ENCODE data around the gene NIT1. TPM values are rescaled to one million over a fixed set of nuclear protein-coding genes. Genes with fewer than 3 reads are reported as not detected.
A peak's percentile ranks its signal among the peaks of the same experiment; 100 is the strongest.

NIT1 gene
- total RNA-seq, 1 experiment from 2014 or later = 47.2 TPM

GRCh38 chr1:161159087-161159912 is 41.4 kb downstream of the NIT1 start, which contains the start of gene USP21 (continued):
- TF ChIP-seq ZBTB43 (CRISPR knock-in tag; IDR thresholded peaks at IDR 0.05) = no peak
- no peak for TF ChIP-seq ZNF396 (CRISPR knock-in tag; IDR thresholded peaks at IDR 0.05; ENCODE audit: borderline replicate concordance)
- TF ChIP-seq ERG (CRISPR knock-in tag; IDR thresholded peaks at IDR 0.05) = 0 out of 2 replicates have a peak, but pooled peaks have one; percentile 59
- no peak for TF ChIP-seq NR3C1 (CRISPR knock-in tag; conservative IDR thresholded peaks at IDR 0.05; ENCODE audit: low read depth)
- 0 out of 2 replicates have a peak, but pooled peaks have one; percentile 17 for TF ChIP-seq NFATC4 (CRISPR knock-in tag; IDR thresholded peaks at IDR 0.05)
- TF ChIP-seq MAX (CRISPR knock-in tag; IDR thresholded peaks at IDR 0.05) = peak; percentile 68
- peak; percentile 90 for TF ChIP-seq SP1 (CRISPR knock-in tag; conservative IDR thresholded peaks at IDR 0.05)
- no peak for TF ChIP-seq ZNF425 (CRISPR knock-in tag; conservative IDR thresholded peaks at IDR 0.05)
- no peak for TF ChIP-seq ZNF671 (CRISPR knock-in tag; IDR thresholded peaks at IDR 0.05)
- TF ChIP-seq ZSCAN18 (CRISPR knock-in tag; IDR thresholded peaks at IDR 0.05) = no peak
- TF ChIP-seq E2F5 (CRISPR knock-in tag; IDR thresholded peaks at IDR 0.05) = peak; percentile 65; the same call in 1 of the 2 replicates

- Mint-ChIP-seq H3K27me3 (ENCODE audit: low read depth) (no peaks in the 10 kb centered on the region), H3K36me3 (peaks cover 22% of the 10 kb centered on the region), H3K27ac (no peak overlapping the region; the same call in 1 of the 2 replicates), H3K4me3 (peak overlapping the region; percentile 84), H3K9me3 (no peaks in the 10 kb centered on the region), H3K4me1 (peaks cover 24% of the 10 kb centered on the region)
- no peak for ATAC-seq
- ChIA-PET POLR2A (no interaction called here), CTCF (interaction anchor here (1.2 kb wide), 1 partner anchor 66 kb away, joined by 3 read pairs; the partner anchor contains the start of gene TOMM40L)
- no peak for DNase-seq (ENCODE audit: low spot score)
- no peak for TF ChIP-seq PREB (CRISPR knock-in tag; IDR thresholded peaks at IDR 0.05; ENCODE audit: borderline replicate concordance)
- no peak for TF ChIP-seq AR (CRISPR knock-in tag; IDR thresholded peaks at IDR 0.05)
- no peak for TF ChIP-seq NFE2L1 (CRISPR knock-in tag; IDR thresholded peaks at IDR 0.05)
- TF ChIP-seq SP1 (CRISPR knock-in tag; conservative IDR thresholded peaks at IDR 0.05) = no peak
- no peak for TF ChIP-seq ARID4B (CRISPR knock-in tag; IDR thresholded peaks at IDR 0.05; ENCODE audit: borderline replicate concordance)
- TF ChIP-seq IRF1 (CRISPR knock-in tag; IDR thresholded peaks at IDR 0.05) = no peak
- TF ChIP-seq ZNF423 (CRISPR knock-in tag; IDR thresholded peaks at IDR 0.05) = no peak
These were observed 42.0 kb downstream of the NIT1 start for GRCh38 chr1:161159913-161160243.

All from WTC11 (cell line).